Upper lobe of left lung (tissue), 4 donors: ENCODE measurements around the gene ECD.

Experiments
- CTCF ChIP-seq, 6 experiments: fragments of 450-650 bp in 4 of 6; fragments of 200-600 bp in 2 of 6; sonication (generic) in 2 of 6; IDR thresholded peaks; one replicate each; pipeline ENCODE4 v1.5.1; 2016 to 2019; ENCODE audit warnings: antibody characterized with exemption in 6 of 6
- EP300 ChIP-seq, 4 donors: sonication (generic); formaldehyde crosslinking; IDR thresholded peaks; one replicate each; pipeline ENCODE4 v1.5.1; 2017; ENCODE audit warnings: antibody characterized with exemption in 4 of 4, control low read depth in 2 of 4
- POLR2A ChIP-seq, 4 donors: fragments of 450-650 bp; IDR thresholded peaks; one replicate each; pipeline ENCODE4 v1.5.1; 2016 to 2017; ENCODE audit warnings: antibody characterized with exemption in 4 of 4, mild to moderate bottlenecking in 2 of 4
- POLR2AphosphoS5 ChIP-seq, 2 donors: sonication (generic); formaldehyde crosslinking; IDR thresholded peaks; one replicate each; pipeline ENCODE4 v1.5.1; 2017; ENCODE audit warnings: antibody characterized with exemption in 2 of 2

DNA sequence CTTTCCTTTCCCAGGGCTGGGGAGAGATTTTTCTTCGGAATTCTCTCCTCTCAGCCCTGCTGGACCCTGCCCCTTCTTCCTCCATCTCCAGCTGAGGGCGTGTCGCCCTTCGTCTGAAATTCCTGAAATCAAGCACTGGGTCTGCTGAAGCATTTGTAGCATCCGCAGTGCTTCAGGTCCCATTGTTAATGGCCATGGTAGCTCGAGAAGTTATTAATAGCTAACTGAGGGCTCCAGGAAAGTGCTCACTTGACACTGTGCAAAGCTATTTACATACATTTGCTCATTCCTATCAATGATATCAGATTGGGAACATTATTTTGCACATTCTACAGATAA, 626 bp upstream of the ECD start:
- TF ChIP-seq CTCF (IDR thresholded peaks at IDR 0.05) (no peak), POLR2A (IDR thresholded peaks at IDR 0.05) (no peak), EP300 (IDR thresholded peaks at IDR 0.05) (no peak), POLR2AphosphoS5 (IDR thresholded peaks at IDR 0.05) (no peak)
